HepG2 (cell line): ENCODE results near the gene VTN. TPM values are rescaled to one million over a fixed set of nuclear protein-coding genes. Genes with fewer than 3 reads are reported as not detected.
A peak's percentile ranks its signal among the peaks of the same experiment; 100 is the strongest.

Experiments
- ATAC-seq: fragments of 200-7000 bp; cut with Tn5 transposase; 3 replicates; pipeline ENCODE4 v1.9.1; 2020; ENCODE audit warnings: mild to moderate bottlenecking, moderate library complexity
- BruUV-seq: library from RNA; stranded (reverse); fragments of 400-500 nt; replicated peaks from 2 replicates; lab custom pipeline; 2021; lab: Mats Ljungman, UMichigan
- CTCF ChIA-PET: fragments of 300-600 bp; formaldehyde crosslinking; extraction: SDS; loops from one replicate; lab custom pipeline; 2021; ENCODE audit warnings: low total read pairs, inconsistent platforms, low intra/inter-chr PET ratio; lab: Yijun Ruan, JAX
- POLR2A ChIA-PET: fragments of 350-600 bp; sonication (Branson Sonifier 250); formaldehyde crosslinking; loops from one replicate; lab custom pipeline; 2020; ENCODE audit warnings: antibody characterized with exemption, inconsistent platforms; lab: Yijun Ruan, JAX
- DNase-seq: peaks from one replicate; pipeline ENCODE4 v3.0.0-alpha.2; 2015; ENCODE audit warnings: low spot score
- FAIRE-seq: peaks from 3 replicates; lab custom pipeline; 2011; peaks lifted over from hg19 to GRCh38; lab: Jason Lieb, UNC
- H2AFZ ChIP-seq: one replicate; pipeline ENCODE4 v1.6.1; 2011; ENCODE audit warnings: low read length, inconsistent platforms
- H3K27ac ChIP-seq: fragments of 300-600 bp; 3 replicates; pipeline ENCODE4 v1.8.0; 2011; ENCODE audit warnings: mixed run types, mild to moderate bottlenecking, mixed read lengths, low read length, inconsistent platforms; ENCODE audit not compliant: insufficient read depth; ENCODE audit errors: extremely low read length
- H3K27me3 ChIP-seq, 2 experiments: fragments of 200-600 bp in 1 of 2; 2 replicates in 1 of 2; 3 replicates in 1 of 2; pipeline versions ENCODE4 v1.6.0 to v1.8.0; 2011; ENCODE audit warnings: low read length in 2 of 2, mild to moderate bottlenecking in 2 of 2, moderate library complexity in 2 of 2, inconsistent platforms in 1 of 2; ENCODE audit not compliant: insufficient read depth in 2 of 2, control insufficient read depth in 1 of 2
- H3K36me3 ChIP-seq, 2 experiments: fragments of 200-600 bp in 1 of 2; replicated peaks in 1 of 2; 2 replicates in 1 of 2; 3 replicates in 1 of 2; pipeline versions ENCODE4 v1.5.1 to v1.8.0; 2011; ENCODE audit warnings: low read length in 2 of 2, inconsistent platforms in 1 of 2; ENCODE audit not compliant: insufficient read depth in 2 of 2, control insufficient read depth in 1 of 2
- H3K4me1 ChIP-seq: 2 replicates; pipeline ENCODE4 v1.5.1; 2012; ENCODE audit warnings: low read length, inconsistent platforms; ENCODE audit not compliant: insufficient read depth
- H3K4me2 ChIP-seq: 2 replicates; pipeline ENCODE4 v1.6.0; 2011; ENCODE audit warnings: low read depth, low read length, inconsistent platforms
- H3K4me3 ChIP-seq, 3 experiments: fragments of 200-600 bp in 1 of 3; sonication (generic), shearing (Covaris generic) in 1 of 3; replicated peaks in 1 of 3; 2 replicates each; pipeline ENCODE4 v1.5.1; 2011 to 2016; ENCODE audit warnings: low read length in 3 of 3, inconsistent platforms in 2 of 3, low read depth in 2 of 3, mild to moderate bottlenecking in 2 of 3, control low read depth in 1 of 3, mixed read lengths in 1 of 3; ENCODE audit not compliant: insufficient read depth in 1 of 3
- H3K79me2 ChIP-seq: one replicate; pipeline ENCODE4 v1.6.1; 2011; ENCODE audit warnings: low read length, inconsistent platforms; ENCODE audit not compliant: insufficient read depth
- H3K9ac ChIP-seq: 2 replicates; pipeline ENCODE4 v1.6.0; 2011; ENCODE audit warnings: mild to moderate bottlenecking, low read depth, low read length, inconsistent platforms; ENCODE audit not compliant: insufficient read depth
- H3K9me3 ChIP-seq: 2 replicates; pipeline ENCODE4 v1.5.1; 2012; ENCODE audit warnings: mild to moderate bottlenecking, low read length
- H4K20me1 ChIP-seq: 2 replicates; pipeline ENCODE4 v1.6.0; 2011; ENCODE audit warnings: inconsistent platforms, mild to moderate bottlenecking, low read length, moderate library complexity; ENCODE audit not compliant: insufficient read depth
- ATAD3A ChIP-seq: sonication (generic); formaldehyde crosslinking; IDR thresholded peaks from 2 replicates; pipeline ENCODE4 v1.4.0; 2020; ENCODE audit warnings: missing genetic modification reagents
- HDAC6 ChIP-seq: fragments of 200-600 bp; sonication (generic); IDR thresholded peaks from 2 replicates; pipeline ENCODE4 v1.7.0; 2017; ENCODE audit warnings: mild to moderate bottlenecking, antibody characterized with exemption, low read length, low read depth
- HMG20A ChIP-seq: IDR thresholded peaks from 2 replicates; pipeline ENCODE4 v1.6.1; 2016; ENCODE audit warnings: borderline replicate concordance
- HNRNPK ChIP-seq: fragments of 200-400 bp; formaldehyde crosslinking; IDR thresholded peaks from 2 replicates; pipeline ENCODE4 v1.6.1; 2018; ENCODE audit warnings: low read length, low read depth, moderate library complexity, mild to moderate bottlenecking; ENCODE audit not compliant: poor library complexity, severe bottlenecking
- MXD4 ChIP-seq: IDR thresholded peaks from 2 replicates; pipeline ENCODE4 v1.6.1; 2016; ENCODE audit warnings: mild to moderate bottlenecking, missing biosample characterization, missing genetic modification reagents
- PCBP1 ChIP-seq: fragments of 200-400 bp; formaldehyde crosslinking; IDR thresholded peaks from 2 replicates; pipeline ENCODE4 v1.6.1; 2017; ENCODE audit warnings: mild to moderate bottlenecking, low read depth, low read length, borderline replicate concordance
- PHF20 ChIP-seq: sonication (generic); formaldehyde crosslinking; IDR thresholded peaks from 2 replicates; pipeline ENCODE4 v1.5.0; 2020; ENCODE audit warnings: mild to moderate bottlenecking, missing genetic modification reagents
- THYN1 ChIP-seq: sonication (generic); formaldehyde crosslinking; IDR thresholded peaks from 2 replicates; pipeline ENCODE4 v1.8.1; 2023; ENCODE audit warnings: low read depth, mild to moderate bottlenecking, moderate library complexity, missing genetic modification reagents, borderline replicate concordance
- U2AF2 ChIP-seq: fragments of 200-400 bp; formaldehyde crosslinking; IDR thresholded peaks from 2 replicates; pipeline ENCODE4 v1.6.1; 2017; ENCODE audit warnings: low read depth, mild to moderate bottlenecking, low read length
- WGBS: methylation state at CpG from one replicate; pipeline ENCODE4 v1.1.6; 2017; ENCODE audit warnings: low lambda C conversion rate; 5-methylcytosine and 5-hydroxymethylcytosine counted together
- in situ Hi-C: cut with HindIII; loops from 2 replicates; pipeline ENCODE4 v1.10.0; 2017; ENCODE audit warnings: low pct_unique_long_range_greater_than_20kb; ENCODE audit not compliant: extremely low pct_ligation_motif_present
- intact Hi-C: fragments of 100-400 bp; cut with micrococcal nuclease; formaldehyde crosslinking; loops from one replicate; pipeline ENCODE4 v1.10.0; 2022; ENCODE audit not compliant: unreplicated experiment
- polyA plus RNA-seq, 8 experiments: library from polyadenylated mRNA; depleted of rRNA in 3 of 8; stranded (reverse) in 7 of 8; unstranded in 1 of 8; fragments of >200 nt; fragmentation: Illumina TruSeq in 4 of 8; extraction: Trizol in 4 of 8; gene quantifications; 2 replicates each; pipeline versions ENCODE4 v1.2.1 to v1.2.3, GENCODE V29; 2011 to 2016; ENCODE audit warnings: low read depth in 4 of 8, missing spikeins in 1 of 8, mixed read lengths in 1 of 8; ENCODE audit not compliant: insufficient read depth in 1 of 8
- total RNA-seq, 5 experiments: library from RNA; depleted of rRNA; stranded (reverse); fragments of >200 nt; fragmentation: Illumina TruSeq; extraction: Trizol; gene quantifications; 2 replicates each; pipeline ENCODE4 v1.2.3, GENCODE V29; 2016; ENCODE audit warnings: low read depth in 1 of 5
- TF ChIP-seq, protein P1 (sequence below): sonication (generic); formaldehyde crosslinking; IDR thresholded peaks from 2 replicates; pipeline ENCODE4 v1.8.0; 2022; ENCODE audit warnings: low read depth, missing genetic modification reagents
- TF ChIP-seq, protein P2 (sequence below): sonication (generic); formaldehyde crosslinking; conservative IDR thresholded peaks from 2 replicates; pipeline ENCODE4 v1.8.0; 2022; ENCODE audit warnings: mild to moderate bottlenecking, moderate library complexity, missing genetic modification reagents
- TF ChIP-seq, protein P3 (sequence below): sonication (generic); formaldehyde crosslinking; IDR thresholded peaks from 2 replicates; pipeline ENCODE4 v1.4.0; 2020; ENCODE audit warnings: missing genetic modification reagents, borderline replicate concordance
- TF ChIP-seq, protein P4 (sequence below): sonication (generic); formaldehyde crosslinking; IDR thresholded peaks from 2 replicates; pipeline ENCODE4 v1.5.1; 2020; ENCODE audit warnings: missing genetic modification reagents, mild to moderate bottlenecking, borderline replicate concordance

The VTN gene
- total and polyA plus RNA-seq, 2 of the 13 experiments (the other 11 are each of a cell fraction or from before 2014, with no cell fraction given): 108 to 131 TPM

- peak overlapping the region; percentile 56 for H3K27ac ChIP-seq
- intact Hi-C loops: no loop called here
- H3K4me2 ChIP-seq: peak overlapping the region; percentile 96
- WGBS: 35% methylated on average over 6 of the region's 6 CpGs
- CTCF ChIA-PET: no interaction called here
- H3K9me3 ChIP-seq: no peaks in the 10 kb centered on the region
- peaks cover 55% of the 10 kb centered on the region for H3K79me2 ChIP-seq
- DNase-seq: no peak
- BruUV-seq: no TSS peak
- POLR2A ChIA-PET: interaction anchor here (1.4 to 2.5 kb wide), 6 partner anchors 11 to 293 kb away, joined by 3 to 68 read pairs (median 14); partner anchors contain the start of genes POLDIP2, SLC46A1 and VTN
- H4K20me1 ChIP-seq: no peaks in the 10 kb centered on the region; the same call in 1 of the 2 replicates
- H3K36me3 ChIP-seq: peaks cover 8 to 16% of the 10 kb centered on the region in 2 experiments
- H3K4me1 ChIP-seq: peaks cover 46% of the 10 kb centered on the region
- no peak for FAIRE-seq
- in situ Hi-C loops: no loop called here
- no peak for ATAC-seq
- no peak overlapping the region for H2AFZ ChIP-seq
- H3K27me3 ChIP-seq: no peaks in the 10 kb centered on the region; a peak in 1 of 5 replicates
- peak overlapping the region; percentile 87 for H3K9ac ChIP-seq
- peak overlapping the region; percentile 80 to 94 (median 93) for H3K4me3 ChIP-seq
- TF ChIP-seq HMG20A (CRISPR knock-in tag): no peak
- TF ChIP-seq U2AF2: no peak
- TF ChIP-seq HDAC6: no peak
- no peak for TF ChIP-seq THYN1 (CRISPR knock-in tag)
- no peak for TF ChIP-seq HNRNPK
- no peak for TF ChIP-seq ATAD3A
- TF ChIP-seq PCBP1: no peak
- TF ChIP-seq, protein P1, sequence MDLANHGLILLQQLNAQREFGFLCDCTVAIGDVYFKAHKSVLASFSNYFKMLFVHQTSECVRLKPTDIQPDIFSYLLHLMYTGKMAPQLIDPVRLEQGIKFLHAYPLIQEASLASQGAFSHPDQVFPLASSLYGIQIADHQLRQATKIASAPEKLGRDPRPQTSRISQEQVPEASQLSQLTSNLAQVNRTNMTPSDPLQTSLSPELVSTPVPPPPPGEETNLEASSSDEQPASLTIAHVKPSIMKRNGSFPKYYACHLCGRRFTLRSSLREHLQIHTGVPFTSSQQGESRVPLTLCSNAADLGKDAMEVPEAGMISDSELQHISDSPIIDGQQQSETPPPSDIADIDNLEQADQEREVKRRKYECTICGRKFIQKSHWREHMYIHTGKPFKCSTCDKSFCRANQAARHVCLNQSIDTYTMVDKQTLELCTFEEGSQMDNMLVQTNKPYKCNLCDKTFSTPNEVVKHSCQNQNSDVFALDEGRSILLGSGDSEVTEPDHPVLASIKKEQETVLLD (CRISPR knock-in tag): no peak
- TF ChIP-seq, protein P2, sequence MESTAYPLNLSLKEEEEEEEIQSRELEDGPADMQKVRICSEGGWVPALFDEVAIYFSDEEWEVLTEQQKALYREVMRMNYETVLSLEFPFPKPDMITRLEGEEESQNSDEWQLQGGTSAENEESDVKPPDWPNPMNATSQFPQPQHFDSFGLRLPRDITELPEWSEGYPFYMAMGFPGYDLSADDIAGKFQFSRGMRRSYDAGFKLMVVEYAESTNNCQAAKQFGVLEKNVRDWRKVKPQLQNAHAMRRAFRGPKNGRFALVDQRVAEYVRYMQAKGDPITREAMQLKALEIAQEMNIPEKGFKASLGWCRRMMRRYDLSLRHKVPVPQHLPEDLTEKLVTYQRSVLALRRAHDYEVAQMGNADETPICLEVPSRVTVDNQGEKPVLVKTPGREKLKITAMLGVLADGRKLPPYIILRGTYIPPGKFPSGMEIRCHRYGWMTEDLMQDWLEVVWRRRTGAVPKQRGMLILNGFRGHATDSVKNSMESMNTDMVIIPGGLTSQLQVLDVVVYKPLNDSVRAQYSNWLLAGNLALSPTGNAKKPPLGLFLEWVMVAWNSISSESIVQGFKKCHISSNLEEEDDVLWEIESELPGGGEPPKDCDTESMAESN (CRISPR knock-in tag): no peak
- TF ChIP-seq PHF20 (CRISPR knock-in tag): no peak
- TF ChIP-seq, protein P3, sequence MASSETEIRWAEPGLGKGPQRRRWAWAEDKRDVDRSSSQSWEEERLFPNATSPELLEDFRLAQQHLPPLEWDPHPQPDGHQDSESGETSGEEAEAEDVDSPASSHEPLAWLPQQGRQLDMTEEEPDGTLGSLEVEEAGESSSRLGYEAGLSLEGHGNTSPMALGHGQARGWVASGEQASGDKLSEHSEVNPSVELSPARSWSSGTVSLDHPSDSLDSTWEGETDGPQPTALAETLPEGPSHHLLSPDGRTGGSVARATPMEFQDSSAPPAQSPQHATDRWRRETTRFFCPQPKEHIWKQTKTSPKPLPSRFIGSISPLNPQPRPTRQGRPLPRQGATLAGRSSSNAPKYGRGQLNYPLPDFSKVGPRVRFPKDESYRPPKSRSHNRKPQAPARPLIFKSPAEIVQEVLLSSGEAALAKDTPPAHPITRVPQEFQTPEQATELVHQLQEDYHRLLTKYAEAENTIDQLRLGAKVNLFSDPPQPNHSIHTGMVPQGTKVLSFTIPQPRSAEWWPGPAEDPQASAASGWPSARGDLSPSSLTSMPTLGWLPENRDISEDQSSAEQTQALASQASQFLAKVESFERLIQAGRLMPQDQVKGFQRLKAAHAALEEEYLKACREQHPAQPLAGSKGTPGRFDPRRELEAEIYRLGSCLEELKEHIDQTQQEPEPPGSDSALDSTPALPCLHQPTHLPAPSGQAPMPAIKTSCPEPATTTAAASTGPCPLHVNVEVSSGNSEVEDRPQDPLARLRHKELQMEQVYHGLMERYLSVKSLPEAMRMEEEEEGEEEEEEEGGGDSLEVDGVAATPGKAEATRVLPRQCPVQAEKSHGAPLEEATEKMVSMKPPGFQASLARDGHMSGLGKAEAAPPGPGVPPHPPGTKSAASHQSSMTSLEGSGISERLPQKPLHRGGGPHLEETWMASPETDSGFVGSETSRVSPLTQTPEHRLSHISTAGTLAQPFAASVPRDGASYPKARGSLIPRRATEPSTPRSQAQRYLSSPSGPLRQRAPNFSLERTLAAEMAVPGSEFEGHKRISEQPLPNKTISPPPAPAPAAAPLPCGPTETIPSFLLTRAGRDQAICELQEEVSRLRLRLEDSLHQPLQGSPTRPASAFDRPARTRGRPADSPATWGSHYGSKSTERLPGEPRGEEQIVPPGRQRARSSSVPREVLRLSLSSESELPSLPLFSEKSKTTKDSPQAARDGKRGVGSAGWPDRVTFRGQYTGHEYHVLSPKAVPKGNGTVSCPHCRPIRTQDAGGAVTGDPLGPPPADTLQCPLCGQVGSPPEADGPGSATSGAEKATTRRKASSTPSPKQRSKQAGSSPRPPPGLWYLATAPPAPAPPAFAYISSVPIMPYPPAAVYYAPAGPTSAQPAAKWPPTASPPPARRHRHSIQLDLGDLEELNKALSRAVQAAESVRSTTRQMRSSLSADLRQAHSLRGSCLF (CRISPR knock-in tag): no peak
- no peak for TF ChIP-seq MXD4 (CRISPR knock-in tag)
- TF ChIP-seq, protein P4, sequence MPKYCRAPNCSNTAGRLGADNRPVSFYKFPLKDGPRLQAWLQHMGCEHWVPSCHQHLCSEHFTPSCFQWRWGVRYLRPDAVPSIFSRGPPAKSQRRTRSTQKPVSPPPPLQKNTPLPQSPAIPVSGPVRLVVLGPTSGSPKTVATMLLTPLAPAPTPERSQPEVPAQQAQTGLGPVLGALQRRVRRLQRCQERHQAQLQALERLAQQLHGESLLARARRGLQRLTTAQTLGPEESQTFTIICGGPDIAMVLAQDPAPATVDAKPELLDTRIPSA: no peak
Observed at GRCh38 chr17:28334171-28334570, 35.9 kb downstream of the VTN start.
